ENCODE results near the gene CASQ2. TPM values are rescaled to one million over a fixed set of nuclear protein-coding genes. Genes with fewer than 3 reads are reported as not detected.
A peak's percentile ranks its signal among the peaks of the same experiment; 100 is the strongest.

The CASQ2 gene
- total RNA-seq, 3 donors from 2014 or later = 0.49 to 30.4 (median 2.1) TPM

- H3K4me1 ChIP-seq (ENCODE audit: low read depth) = no peaks in the 10 kb centered on the region
- H3K9me3 ChIP-seq = no peaks in the 10 kb centered on the region
- no peaks in the 10 kb centered on the region for H3K36me3 ChIP-seq (ENCODE audit: low read depth)
- TF ChIP-seq, protein P1, sequence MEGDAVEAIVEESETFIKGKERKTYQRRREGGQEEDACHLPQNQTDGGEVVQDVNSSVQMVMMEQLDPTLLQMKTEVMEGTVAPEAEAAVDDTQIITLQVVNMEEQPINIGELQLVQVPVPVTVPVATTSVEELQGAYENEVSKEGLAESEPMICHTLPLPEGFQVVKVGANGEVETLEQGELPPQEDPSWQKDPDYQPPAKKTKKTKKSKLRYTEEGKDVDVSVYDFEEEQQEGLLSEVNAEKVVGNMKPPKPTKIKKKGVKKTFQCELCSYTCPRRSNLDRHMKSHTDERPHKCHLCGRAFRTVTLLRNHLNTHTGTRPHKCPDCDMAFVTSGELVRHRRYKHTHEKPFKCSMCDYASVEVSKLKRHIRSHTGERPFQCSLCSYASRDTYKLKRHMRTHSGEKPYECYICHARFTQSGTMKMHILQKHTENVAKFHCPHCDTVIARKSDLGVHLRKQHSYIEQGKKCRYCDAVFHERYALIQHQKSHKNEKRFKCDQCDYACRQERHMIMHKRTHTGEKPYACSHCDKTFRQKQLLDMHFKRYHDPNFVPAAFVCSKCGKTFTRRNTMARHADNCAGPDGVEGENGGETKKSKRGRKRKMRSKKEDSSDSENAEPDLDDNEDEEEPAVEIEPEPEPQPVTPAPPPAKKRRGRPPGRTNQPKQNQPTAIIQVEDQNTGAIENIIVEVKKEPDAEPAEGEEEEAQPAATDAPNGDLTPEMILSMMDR (IDR thresholded peaks at IDR 0.05) = no peak
- intact Hi-C loops (cut with DNase I, micrococcal nuclease) = no loop called here
- H3K4me3 ChIP-seq = no peak overlapping the region
- DNase-seq (no peak), ATAC-seq (no peak)
Observed at GRCh38 chr1:115753830-115754229, 14.7 kb downstream of the CASQ2 start.

DNA sequence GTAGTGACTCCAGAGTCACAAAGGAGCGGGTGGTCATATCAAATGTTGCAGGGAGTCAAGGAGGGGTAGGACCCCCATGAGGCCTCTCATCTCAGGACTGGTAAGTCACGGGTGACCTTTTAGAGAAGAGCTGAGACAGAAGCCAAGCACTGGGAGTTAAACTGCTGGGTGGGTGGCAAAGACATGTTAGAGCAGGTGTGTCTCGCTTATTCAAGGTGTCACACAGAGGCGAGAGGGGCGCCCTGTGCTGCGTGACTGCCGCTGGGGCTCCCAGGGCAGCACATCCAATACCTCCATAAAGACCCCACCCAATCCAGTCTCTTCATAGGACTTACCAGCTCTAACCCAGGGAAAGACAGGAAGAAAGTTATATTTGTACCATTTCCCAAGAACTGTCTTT, 15.2 kb downstream of the CASQ2 start:
- Histone ChIP-seq H3K4me1 (ENCODE audit: low read depth) (no peaks in the 10 kb centered on the region), H3K36me3 (ENCODE audit: low read depth) (no peaks in the 10 kb centered on the region), H3K4me3 (no peak overlapping the region), H3K9me3 (no peaks in the 10 kb centered on the region)
- no peak for ATAC-seq
- DNase-seq = no peak
- TF ChIP-seq, protein P1 (IDR thresholded peaks at IDR 0.05) = no peak
- intact Hi-C loops (cut with DNase I, micrococcal nuclease) = no loop called here

DNA sequence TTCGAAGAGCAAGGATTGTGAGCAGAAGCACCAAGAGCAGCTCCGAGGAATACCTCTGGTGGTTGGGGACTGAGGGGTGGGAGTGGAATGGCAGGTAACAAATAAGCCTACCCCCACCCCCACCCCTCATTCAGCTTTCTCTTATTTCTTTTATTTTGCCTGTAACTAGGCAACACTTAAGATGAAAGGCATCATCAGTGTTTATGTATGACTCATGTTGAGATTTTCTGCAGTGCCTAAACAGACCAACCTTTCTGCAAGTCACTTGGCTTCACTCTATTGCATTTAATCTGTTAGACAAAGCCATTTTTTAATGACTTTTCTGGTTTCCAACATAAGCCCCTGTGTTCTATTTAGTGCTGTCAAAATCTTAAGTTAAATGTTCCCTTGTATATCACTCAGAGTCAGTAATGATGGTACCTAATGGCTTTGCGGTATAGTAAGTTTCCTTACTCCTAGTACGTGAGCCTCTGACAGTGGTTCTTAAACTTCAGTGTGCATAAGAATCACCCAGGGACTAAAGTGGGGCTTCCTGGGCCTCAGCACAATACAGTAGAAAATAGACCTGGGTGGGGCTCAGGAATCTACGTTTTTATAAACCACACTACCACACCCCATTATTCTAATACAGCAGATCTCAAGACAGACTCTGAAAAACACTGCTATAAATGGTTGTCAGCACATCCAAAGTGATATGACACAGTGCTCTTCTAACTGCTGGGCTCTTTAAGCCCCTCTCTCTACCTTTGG, 19.9 kb downstream of the CASQ2 start:
- no peaks in the 10 kb centered on the region for H3K36me3 ChIP-seq (ENCODE audit: low read depth)
- TF ChIP-seq, protein P1 (IDR thresholded peaks at IDR 0.05) = no peak
- DNase-seq (no peak), ATAC-seq (peak; percentile 45)
- no peak overlapping the region for H3K4me3 ChIP-seq
- H3K4me1 ChIP-seq (ENCODE audit: low read depth) = no peaks in the 10 kb centered on the region
- intact Hi-C loops (cut with DNase I, micrococcal nuclease) = no loop called here
- H3K9me3 ChIP-seq = no peaks in the 10 kb centered on the region

GRCh38 chr1:115746021-115746690, 22.4 kb downstream of the CASQ2 start:
- intact Hi-C loops (cut with DNase I, micrococcal nuclease) = no loop called here
- TF ChIP-seq, protein P1 (IDR thresholded peaks at IDR 0.05) = no peak

DNA sequence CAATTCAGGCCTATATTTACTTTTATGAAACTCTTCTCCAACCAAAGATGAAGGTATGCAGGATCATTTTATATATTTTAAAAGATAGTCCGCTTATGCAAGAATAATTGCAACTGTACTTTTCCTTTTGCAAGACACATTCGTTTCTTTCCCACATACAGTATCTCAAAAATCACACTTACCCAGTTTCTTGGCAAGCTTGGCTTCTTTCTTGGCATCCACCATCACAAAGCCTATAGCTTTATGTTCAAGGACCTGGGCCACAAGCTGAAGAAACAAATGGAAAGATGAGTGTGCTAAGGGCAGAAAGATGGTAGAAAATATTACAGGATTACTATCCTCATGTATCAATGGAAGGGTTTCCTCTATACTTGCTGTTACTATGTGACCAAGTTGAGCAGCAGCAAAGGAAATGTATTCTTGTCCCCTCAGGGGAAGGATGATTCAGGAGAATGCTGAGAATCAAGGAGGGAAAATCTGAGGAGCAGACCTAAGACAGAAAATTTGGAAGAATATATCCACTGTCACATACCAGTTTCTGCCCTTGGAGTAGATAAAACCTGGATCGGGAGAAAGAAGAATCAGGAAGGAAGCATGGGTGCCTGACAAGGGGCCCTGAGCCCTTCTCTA, 23.8 kb downstream of the CASQ2 start:
- no peak overlapping the region for H3K4me3 ChIP-seq
- intact Hi-C loops (cut with DNase I, micrococcal nuclease) = no loop called here
- no peaks in the 10 kb centered on the region for H3K36me3 ChIP-seq (ENCODE audit: low read depth)
- DNase-seq = no peak
- TF ChIP-seq, protein P1 (IDR thresholded peaks at IDR 0.05) = no peak
- no peaks in the 10 kb centered on the region for H3K9me3 ChIP-seq
- no peak for ATAC-seq
- no peaks in the 10 kb centered on the region for H3K4me1 ChIP-seq (ENCODE audit: low read depth)

More at GRCh38 chr1:115746021-115746690, 22.4 kb downstream of the CASQ2 start:
- ATAC-seq (no peak), DNase-seq (no peak)
- no peaks in the 10 kb centered on the region for H3K4me1 ChIP-seq (ENCODE audit: low read depth)
- H3K9me3 ChIP-seq = no peaks in the 10 kb centered on the region
- H3K4me3 ChIP-seq = no peak overlapping the region
- H3K36me3 ChIP-seq (ENCODE audit: low read depth) = no peaks in the 10 kb centered on the region

Measured in mucosa of descending colon (tissue), 3 donors.